GM12878 (cell line): ENCODE results near the gene SRPX2. TPM values are rescaled to one million over a fixed set of nuclear protein-coding genes. Genes with fewer than 3 reads are reported as not detected.

Experiments
- BCL3 ChIP-seq: IDR thresholded peaks from 2 replicates; pipeline ENCODE4 v1.6.1; 2011; ENCODE audit warnings: borderline replicate concordance, low read depth, mild to moderate bottlenecking, moderate library complexity, low read length; ENCODE audit not compliant: insufficient read depth, poor library complexity, severe bottlenecking
- CHD2 ChIP-seq: IDR thresholded peaks from 2 replicates; pipeline ENCODE4 v1.6.1; 2011; ENCODE audit warnings: low read depth, low read length, improper control_type of control experiment, borderline replicate concordance
- ESRRA ChIP-seq: IDR thresholded peaks from 2 replicates; pipeline ENCODE4 v1.6.1; 2012; ENCODE audit warnings: mild to moderate bottlenecking, low read length, improper control_type of control experiment
- HDAC6 ChIP-seq: fragments of 200-600 bp; sonication (generic); IDR thresholded peaks from one replicate; pipeline ENCODE4 v1.8.0; 2017; ENCODE audit warnings: antibody characterized with exemption; ENCODE audit not compliant: unreplicated experiment
- KAT2A ChIP-seq: conservative IDR thresholded peaks from 2 replicates; pipeline ENCODE4 v1.6.1; 2011; ENCODE audit warnings: low read depth, low read length; ENCODE audit not compliant: control insufficient read depth
- NFXL1 ChIP-seq: fragments of 450-650 bp; IDR thresholded peaks from 2 replicates; pipeline ENCODE4 v1.6.1; 2017; ENCODE audit warnings: antibody characterized with exemption, mild to moderate bottlenecking, borderline replicate concordance
- RAD51 ChIP-seq: fragments of 450-650 bp; IDR thresholded peaks from 2 replicates; pipeline ENCODE4 v1.6.1; 2016; ENCODE audit warnings: moderate library complexity, mild to moderate bottlenecking, inconsistent platforms
- SP1 ChIP-seq: IDR thresholded peaks from one replicate; pipeline ENCODE4 v1.6.1; 2011; ENCODE audit warnings: low read depth, low read length
- SREBF1 ChIP-seq: IDR thresholded peaks from 2 replicates; pipeline ENCODE4 v1.6.1; 2012; ENCODE audit warnings: mild to moderate bottlenecking, low read length
- SRF ChIP-seq, 2 experiments: IDR thresholded peaks; 2 replicates each; pipeline ENCODE4 v1.6.1; 2011; ENCODE audit warnings: low read depth in 2 of 2, low read length in 2 of 2, mild to moderate bottlenecking in 1 of 2, moderate library complexity in 1 of 2
- TAF1 ChIP-seq: IDR thresholded peaks from 2 replicates; pipeline ENCODE4 v1.6.1; 2011; ENCODE audit warnings: mild to moderate bottlenecking, low read depth, low read length, borderline replicate concordance
- WRNIP1 ChIP-seq: IDR thresholded peaks from 2 replicates; pipeline ENCODE4 v1.6.1; 2011; ENCODE audit warnings: low read depth, low read length, improper control_type of control experiment, borderline replicate concordance
- polyA plus RNA-seq, 11 experiments: library from polyadenylated mRNA; depleted of rRNA in 4 of 11; unstranded in 6 of 11; stranded (reverse) in 5 of 11; fragments of >200 nt; fragmentation: Nextera tagmentation in 4 of 11; fragmentation: Illumina TruSeq in 1 of 11; extraction: Ambion mirVana in 4 of 11; extraction: Trizol in 1 of 11; gene quantifications; 1 replicate in 1 of 11; 2 replicates in 10 of 11; pipeline versions ENCODE4 v1.2.1 to v1.2.3, GENCODE V29; 2011 to 2016; ENCODE audit warnings: inconsistent platforms in 2 of 11, missing spikeins in 2 of 11, low read depth in 1 of 11
- total RNA-seq, 4 experiments: library from RNA; depleted of rRNA in 3 of 4; stranded (reverse); fragments of >200 nt in 3 of 4; fragmentation: Illumina TruSeq in 1 of 4; extraction: Trizol in 1 of 4; gene quantifications; 2 replicates each; pipeline versions ENCODE4 v1.2.1 to v1.2.3, GENCODE V29; 2013 to 2021
- TF ChIP-seq, protein P1 (sequence below): fragments of 450-650 bp; formaldehyde crosslinking; IDR thresholded peaks from 2 replicates; pipeline ENCODE4 v1.4.0; 2020; ENCODE audit warnings: mild to moderate bottlenecking, moderate library complexity

SRPX2 gene
- total and polyA plus RNA-seq, 10 of the 15 experiments (the other 5 are each of a cell fraction or from before 2014, with no cell fraction given) = not detected

- TF ChIP-seq KAT2A = no peak
- TF ChIP-seq WRNIP1 = no peak
- TF ChIP-seq RAD51 = no peak
- TF ChIP-seq ESRRA = no peak
- no peak for TF ChIP-seq BCL3
- TF ChIP-seq, protein P1, sequence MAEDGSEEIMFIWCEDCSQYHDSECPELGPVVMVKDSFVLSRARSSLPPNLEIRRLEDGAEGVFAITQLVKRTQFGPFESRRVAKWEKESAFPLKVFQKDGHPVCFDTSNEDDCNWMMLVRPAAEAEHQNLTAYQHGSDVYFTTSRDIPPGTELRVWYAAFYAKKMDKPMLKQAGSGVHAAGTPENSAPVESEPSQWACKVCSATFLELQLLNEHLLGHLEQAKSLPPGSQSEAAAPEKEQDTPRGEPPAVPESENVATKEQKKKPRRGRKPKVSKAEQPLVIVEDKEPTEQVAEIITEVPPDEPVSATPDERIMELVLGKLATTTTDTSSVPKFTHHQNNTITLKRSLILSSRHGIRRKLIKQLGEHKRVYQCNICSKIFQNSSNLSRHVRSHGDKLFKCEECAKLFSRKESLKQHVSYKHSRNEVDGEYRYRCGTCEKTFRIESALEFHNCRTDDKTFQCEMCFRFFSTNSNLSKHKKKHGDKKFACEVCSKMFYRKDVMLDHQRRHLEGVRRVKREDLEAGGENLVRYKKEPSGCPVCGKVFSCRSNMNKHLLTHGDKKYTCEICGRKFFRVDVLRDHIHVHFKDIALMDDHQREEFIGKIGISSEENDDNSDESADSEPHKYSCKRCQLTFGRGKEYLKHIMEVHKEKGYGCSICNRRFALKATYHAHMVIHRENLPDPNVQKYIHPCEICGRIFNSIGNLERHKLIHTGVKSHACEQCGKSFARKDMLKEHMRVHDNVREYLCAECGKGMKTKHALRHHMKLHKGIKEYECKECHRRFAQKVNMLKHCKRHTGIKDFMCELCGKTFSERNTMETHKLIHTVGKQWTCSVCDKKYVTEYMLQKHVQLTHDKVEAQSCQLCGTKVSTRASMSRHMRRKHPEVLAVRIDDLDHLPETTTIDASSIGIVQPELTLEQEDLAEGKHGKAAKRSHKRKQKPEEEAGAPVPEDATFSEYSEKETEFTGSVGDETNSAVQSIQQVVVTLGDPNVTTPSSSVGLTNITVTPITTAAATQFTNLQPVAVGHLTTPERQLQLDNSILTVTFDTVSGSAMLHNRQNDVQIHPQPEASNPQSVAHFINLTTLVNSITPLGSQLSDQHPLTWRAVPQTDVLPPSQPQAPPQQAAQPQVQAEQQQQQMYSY (CRISPR knock-in tag) = no peak
- TF ChIP-seq HDAC6 = no peak
- no peak for TF ChIP-seq TAF1
- TF ChIP-seq NFXL1 = no peak
- TF ChIP-seq SREBF1 = no peak
- TF ChIP-seq SP1 = no peak
- TF ChIP-seq CHD2 = no peak
- no peak for TF ChIP-seq SRF (IDR thresholded peaks at IDR 0.05; ENCODE audit: low read depth in 2 of 2, low read length in 2 of 2)
Observed at GRCh38 chrX:100682939-100683338, 38.9 kb downstream of the SRPX2 start (continued).
